Measurements from ENCODE around the gene ZNF185.

ZNF185 gene

GRCh38 chrX:152925835-152926234 lies 28.0 kb downstream of the ZNF185 start:
- H2AFZ ChIP-seq (ENCODE audit: low read depth, low read length) = peak overlapping the region; percentile 2; the same call in 1 of the 2 replicates
- H3K4me2 ChIP-seq (ENCODE audit: insufficient read depth, low read length) = no peak overlapping the region
- peaks cover 16% of the 10 kb centered on the region for H3K4me1 ChIP-seq (ENCODE audit: insufficient read depth, low read length)
- no peaks in the 10 kb centered on the region for H3K36me3 ChIP-seq (ENCODE audit: insufficient read depth, low read length)
- ATAC-seq (ENCODE audit: insufficient read depth, low read depth) (no peak; the same call in 2 of the 3 replicates), DNase-seq (no peak)
- no peak overlapping the region for H3K4me3 ChIP-seq (ENCODE audit: low read depth in 1 of 2, low read length in 2 of 2)
- H3K27ac ChIP-seq (ENCODE audit: low read length) = no peak overlapping the region
- TF ChIP-seq, protein P1, sequence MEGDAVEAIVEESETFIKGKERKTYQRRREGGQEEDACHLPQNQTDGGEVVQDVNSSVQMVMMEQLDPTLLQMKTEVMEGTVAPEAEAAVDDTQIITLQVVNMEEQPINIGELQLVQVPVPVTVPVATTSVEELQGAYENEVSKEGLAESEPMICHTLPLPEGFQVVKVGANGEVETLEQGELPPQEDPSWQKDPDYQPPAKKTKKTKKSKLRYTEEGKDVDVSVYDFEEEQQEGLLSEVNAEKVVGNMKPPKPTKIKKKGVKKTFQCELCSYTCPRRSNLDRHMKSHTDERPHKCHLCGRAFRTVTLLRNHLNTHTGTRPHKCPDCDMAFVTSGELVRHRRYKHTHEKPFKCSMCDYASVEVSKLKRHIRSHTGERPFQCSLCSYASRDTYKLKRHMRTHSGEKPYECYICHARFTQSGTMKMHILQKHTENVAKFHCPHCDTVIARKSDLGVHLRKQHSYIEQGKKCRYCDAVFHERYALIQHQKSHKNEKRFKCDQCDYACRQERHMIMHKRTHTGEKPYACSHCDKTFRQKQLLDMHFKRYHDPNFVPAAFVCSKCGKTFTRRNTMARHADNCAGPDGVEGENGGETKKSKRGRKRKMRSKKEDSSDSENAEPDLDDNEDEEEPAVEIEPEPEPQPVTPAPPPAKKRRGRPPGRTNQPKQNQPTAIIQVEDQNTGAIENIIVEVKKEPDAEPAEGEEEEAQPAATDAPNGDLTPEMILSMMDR (IDR thresholded peaks at IDR 0.05; ENCODE audit: borderline replicate concordance, extremely low read depth, low read length, poor library complexity, severe bottlenecking) = no peak
- no peak for TF ChIP-seq EZH2 (IDR thresholded peaks at IDR 0.05; ENCODE audit: borderline replicate concordance, low read depth, low read length, severe bottlenecking)
- H3K9me3 ChIP-seq (ENCODE audit: insufficient read depth, low read length, severe bottlenecking) = no peaks in the 10 kb centered on the region
- H3K79me2 ChIP-seq (ENCODE audit: insufficient read depth, low read length) = no peaks in the 10 kb centered on the region
- no peaks in the 10 kb centered on the region for H3K27me3 ChIP-seq (ENCODE audit: insufficient read depth, low read length, poor library complexity)
- no peaks in the 10 kb centered on the region for H4K20me1 ChIP-seq (ENCODE audit: insufficient read depth, low read length)
- no peak overlapping the region for H3K9ac ChIP-seq (ENCODE audit: low read depth, low read length)

GRCh38 chrX:152926279-152926678 lies 28.4 kb downstream of the ZNF185 start:
- no peaks in the 10 kb centered on the region for H3K79me2 ChIP-seq (ENCODE audit: insufficient read depth, low read length)
- H3K36me3 ChIP-seq (ENCODE audit: insufficient read depth, low read length) = no peaks in the 10 kb centered on the region
- H3K4me1 ChIP-seq (ENCODE audit: insufficient read depth, low read length) = peaks cover 13% of the 10 kb centered on the region
- no peaks in the 10 kb centered on the region for H3K27me3 ChIP-seq (ENCODE audit: insufficient read depth, low read length, poor library complexity)
- H3K4me2 ChIP-seq (ENCODE audit: insufficient read depth, low read length) = no peak overlapping the region
- H3K9me3 ChIP-seq (ENCODE audit: insufficient read depth, low read length, severe bottlenecking) = no peaks in the 10 kb centered on the region
- DNase-seq (peak; percentile 70), ATAC-seq (ENCODE audit: insufficient read depth, low read depth) (peak; percentile 90)
- H3K9ac ChIP-seq (ENCODE audit: low read depth, low read length) = no peak overlapping the region
- H3K27ac ChIP-seq (ENCODE audit: low read length) = no peak overlapping the region
- no peak overlapping the region for H3K4me3 ChIP-seq (ENCODE audit: low read depth in 1 of 2, low read length in 2 of 2)
- no peaks in the 10 kb centered on the region for H4K20me1 ChIP-seq (ENCODE audit: insufficient read depth, low read length)
- H2AFZ ChIP-seq (ENCODE audit: low read depth, low read length) = peak overlapping the region; percentile 2; the same call in 1 of the 2 replicates
- no peak for TF ChIP-seq EZH2 (IDR thresholded peaks at IDR 0.05; ENCODE audit: borderline replicate concordance, low read depth, low read length, severe bottlenecking)
- TF ChIP-seq, protein P1 (IDR thresholded peaks at IDR 0.05; ENCODE audit: borderline replicate concordance, extremely low read depth, low read length, poor library complexity, severe bottlenecking) = peak; percentile 67

- H3K4me1 ChIP-seq (ENCODE audit: insufficient read depth, low read length) = peaks cover 7% of the 10 kb centered on the region
- no peak overlapping the region for H3K4me2 ChIP-seq (ENCODE audit: insufficient read depth, low read length)
- ATAC-seq (ENCODE audit: insufficient read depth, low read depth) = no peak
- no peak overlapping the region for H3K4me3 ChIP-seq (ENCODE audit: low read depth in 1 of 2, low read length in 2 of 2)
- no peak for DNase-seq
- H3K27ac ChIP-seq (ENCODE audit: low read length) = no peak overlapping the region
- TF ChIP-seq EZH2 (IDR thresholded peaks at IDR 0.05; ENCODE audit: borderline replicate concordance, low read depth, low read length, severe bottlenecking) = no peak
- TF ChIP-seq, protein P1 (IDR thresholded peaks at IDR 0.05; ENCODE audit: borderline replicate concordance, extremely low read depth, low read length, poor library complexity, severe bottlenecking) = no peak
- no peaks in the 10 kb centered on the region for H3K9me3 ChIP-seq (ENCODE audit: insufficient read depth, low read length, severe bottlenecking)
- H3K36me3 ChIP-seq (ENCODE audit: insufficient read depth, low read length) = no peaks in the 10 kb centered on the region
- no peak overlapping the region for H2AFZ ChIP-seq (ENCODE audit: low read depth, low read length)
- H3K27me3 ChIP-seq (ENCODE audit: insufficient read depth, low read length, poor library complexity) = no peaks in the 10 kb centered on the region
- H3K79me2 ChIP-seq (ENCODE audit: insufficient read depth, low read length) = no peaks in the 10 kb centered on the region
- no peaks in the 10 kb centered on the region for H4K20me1 ChIP-seq (ENCODE audit: insufficient read depth, low read length)
- H3K9ac ChIP-seq (ENCODE audit: low read depth, low read length) = no peak overlapping the region
Observed at GRCh38 chrX:152926923-152927322, 29.1 kb downstream of the ZNF185 start.
